Right renal cortex interstitium (tissue), 3 donors: ENCODE data around the gene GPR157. TPM values are rescaled to one million over a fixed set of nuclear protein-coding genes. Genes with fewer than 3 reads are reported as not detected.
"Not testable (repeated sequence)": the region's sequence is repeated elsewhere in the genome, so short reads cannot be mapped to it uniquely, and the experiment has no call there.

Experiments used
- DNase-seq, 3 donors: peaks; one replicate each; pipeline ENCODE4 v3.0.0-alpha.2; 2013; ENCODE audit warnings: low read depth in 3 of 3, low spot score in 2 of 3
- polyA plus RNA-seq, 3 donors: library from polyadenylated mRNA; unstranded; fragments of 120-200 nt; gene quantifications; one replicate each; pipeline ENCODE4 v1.2.1, GENCODE V29; 2013; ENCODE audit not compliant: insufficient read length in 3 of 3

The GPR157 gene
- polyA plus RNA-seq = 1 to 10 TPM; 1.0 to 1.5 (median 1.4) TPM

GRCh38 chr1:9128520-9129265 lies at the start of gene GPR157:
TSS of gene GPR157 (minus strand) at chr1:9129102. CDS start at chr1:9129027, 75 bp downstream.
- DNase-seq = no peak

- DNase-seq = no peak
These were observed 45.9 kb upstream of the GPR157 start for GRCh38 chr1:9174762-9175161.

- no peak for DNase-seq
These were observed 45.3 kb upstream of the GPR157 start for GRCh38 chr1:9174243-9174642.

GRCh38 chr1:9169601-9170137 lies 40.8 kb upstream of the GPR157 start:
- no peak for DNase-seq

- no peak for DNase-seq
These were observed 38.7 kb upstream of the GPR157 start for GRCh38 chr1:9167638-9168037.

- DNase-seq = no peak
These were observed 37.7 kb upstream of the GPR157 start for GRCh38 chr1:9166289-9167235.

GRCh38 chr1:9165396-9165795 lies 36.5 kb upstream of the GPR157 start:
- no peak for DNase-seq

- DNase-seq = no peak
These were observed 36.0 kb upstream of the GPR157 start for GRCh38 chr1:9164919-9165318.

- DNase-seq = no peak
These were observed 35.6 kb upstream of the GPR157 start for GRCh38 chr1:9164532-9164900.

- DNase-seq = no peak
These were observed 33.1 kb upstream of the GPR157 start for GRCh38 chr1:9161963-9162362.

GRCh38 chr1:9161342-9161741 lies 32.4 kb upstream of the GPR157 start:
- no peak for DNase-seq

- DNase-seq = no peak
These were observed 31.3 kb upstream of the GPR157 start for GRCh38 chr1:9160079-9160717.

GRCh38 chr1:9155879-9156278 lies 27.0 kb upstream of the GPR157 start:
- DNase-seq = no peak

- not testable (repeated sequence) for DNase-seq
These were observed 26.5 kb upstream of the GPR157 start for GRCh38 chr1:9155405-9155804.

- DNase-seq = no peak
These were observed 24.2 kb upstream of the GPR157 start for GRCh38 chr1:9153152-9153551.

GRCh38 chr1:9152535-9152934 lies 23.6 kb upstream of the GPR157 start:
- no peak for DNase-seq

- no peak for DNase-seq
These were observed 22.5 kb upstream of the GPR157 start for GRCh38 chr1:9151328-9151860.

- no peak for DNase-seq
These were observed 21.9 kb upstream of the GPR157 start for GRCh38 chr1:9150582-9151327.

GRCh38 chr1:9149837-9150581 lies 21.1 kb upstream of the GPR157 start:
- no peak for DNase-seq
